GM10248 (cell line): ENCODE measurements around the gene KRT9.
"Not testable (repeated sequence)": the region's sequence is repeated elsewhere in the genome, so short reads cannot be mapped to it uniquely, and the experiment has no call there.

ENCODE experiments used
- CTCF ChIA-PET: fragments of 300-600 bp; sonication (Branson Sonifier 250); formaldehyde crosslinking; extraction: SDS; loops from one replicate; lab custom pipeline; 2021; ENCODE audit warnings: antibody characterized with exemption; lab: Yijun Ruan, JAX
- POLR2A ChIA-PET: fragments of 350-650 bp; sonication (Branson Sonifier 250); formaldehyde crosslinking; extraction: SDS; loops from one replicate; lab custom pipeline; 2020; ENCODE audit warnings: antibody characterized with exemption; lab: Yijun Ruan, JAX
- DNase-seq: peaks from one replicate; pipeline ENCODE4 v3.0.0; 2012; ENCODE audit errors: extremely low spot score
- TF ChIP-seq, protein P1 (sequence below): IDR thresholded peaks from 2 replicates; pipeline ENCODE4 v1.5.1; 2012; ENCODE audit warnings: mild to moderate bottlenecking, low read depth; ENCODE audit errors: extremely low read depth, missing control alignments, control extremely low read depth

KRT9 gene

DNA sequence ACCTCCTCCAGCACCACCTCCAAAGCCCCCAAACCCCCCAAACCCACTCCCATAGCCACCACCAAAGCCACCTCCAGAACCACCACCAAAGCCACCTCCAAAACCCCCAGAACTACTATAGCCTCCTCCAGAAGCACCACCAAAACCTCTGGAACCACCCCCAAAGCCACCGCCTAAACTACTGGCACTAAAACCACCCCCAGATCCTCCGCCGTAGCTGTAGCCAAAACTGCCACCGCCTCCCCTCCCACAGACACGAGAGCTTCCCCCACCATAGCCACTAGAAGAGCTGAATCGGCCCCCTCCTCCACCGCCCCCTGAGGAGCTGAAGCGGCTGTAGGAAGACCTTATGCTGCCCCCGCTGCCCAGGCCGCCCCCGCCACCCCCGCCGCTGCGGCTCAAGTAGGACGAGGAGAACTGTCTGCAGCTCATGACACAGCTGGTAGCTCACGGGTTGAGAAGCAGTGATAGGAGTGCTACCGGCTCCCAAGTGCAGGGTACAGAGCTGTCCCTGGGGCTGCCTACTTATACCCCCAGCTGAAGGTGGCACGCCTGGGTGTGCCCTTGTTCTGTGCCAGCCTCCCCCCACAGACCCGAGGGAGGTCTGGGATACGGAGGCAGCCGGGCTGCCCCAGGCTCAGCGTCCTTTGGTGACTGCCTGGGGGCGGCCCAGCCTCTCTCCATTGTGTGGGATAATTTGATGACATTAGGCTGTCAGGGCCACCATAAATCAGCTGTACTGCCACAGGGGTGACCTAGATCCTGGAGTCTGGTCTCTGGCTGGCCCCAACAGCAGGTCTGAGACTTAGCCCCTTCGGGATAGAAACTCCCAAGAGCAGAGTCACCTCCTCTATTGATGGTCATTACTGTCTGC is at the start of gene KRT9:
KRT9 (minus strand) TSS at position 499 of the 874 bp plus-strand sequence; CDS start at position 432, 67 bp downstream.
- ChIA-PET POLR2A (no interaction called here), CTCF (interaction anchor here (1.2 to 2.2 kb wide), 3 partner anchors 13 to 91 kb away, joined by 3 to 9 read pairs (median 7); no protein-coding TSS in a partner anchor)
- no peak for DNase-seq
- TF ChIP-seq, protein P1, sequence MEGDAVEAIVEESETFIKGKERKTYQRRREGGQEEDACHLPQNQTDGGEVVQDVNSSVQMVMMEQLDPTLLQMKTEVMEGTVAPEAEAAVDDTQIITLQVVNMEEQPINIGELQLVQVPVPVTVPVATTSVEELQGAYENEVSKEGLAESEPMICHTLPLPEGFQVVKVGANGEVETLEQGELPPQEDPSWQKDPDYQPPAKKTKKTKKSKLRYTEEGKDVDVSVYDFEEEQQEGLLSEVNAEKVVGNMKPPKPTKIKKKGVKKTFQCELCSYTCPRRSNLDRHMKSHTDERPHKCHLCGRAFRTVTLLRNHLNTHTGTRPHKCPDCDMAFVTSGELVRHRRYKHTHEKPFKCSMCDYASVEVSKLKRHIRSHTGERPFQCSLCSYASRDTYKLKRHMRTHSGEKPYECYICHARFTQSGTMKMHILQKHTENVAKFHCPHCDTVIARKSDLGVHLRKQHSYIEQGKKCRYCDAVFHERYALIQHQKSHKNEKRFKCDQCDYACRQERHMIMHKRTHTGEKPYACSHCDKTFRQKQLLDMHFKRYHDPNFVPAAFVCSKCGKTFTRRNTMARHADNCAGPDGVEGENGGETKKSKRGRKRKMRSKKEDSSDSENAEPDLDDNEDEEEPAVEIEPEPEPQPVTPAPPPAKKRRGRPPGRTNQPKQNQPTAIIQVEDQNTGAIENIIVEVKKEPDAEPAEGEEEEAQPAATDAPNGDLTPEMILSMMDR: no peak

DNA sequence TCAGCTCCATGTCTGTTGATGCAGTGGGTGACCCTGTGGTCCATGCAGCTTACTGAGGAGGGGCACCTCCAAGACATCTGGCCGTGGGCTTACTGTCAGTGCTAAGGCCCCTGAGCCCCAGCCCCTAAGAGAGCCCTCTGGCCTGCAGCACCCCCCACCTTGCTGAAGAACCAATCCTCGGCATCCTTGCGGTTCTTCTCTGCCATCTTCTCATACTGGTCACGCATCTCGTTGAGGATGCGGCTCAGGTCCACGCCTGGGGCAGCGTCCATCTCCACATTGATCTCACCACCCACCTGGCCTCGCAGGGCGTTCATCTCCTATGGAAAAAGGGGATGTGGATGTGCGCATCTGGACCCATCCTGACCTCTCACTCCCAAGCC is 49.6 kb upstream of the KRT9 start:
- CTCF ChIA-PET: interaction anchor here (1.4 kb wide), 1 partner anchor 27 kb away, joined by 6 read pairs; no protein-coding TSS in a partner anchor
- DNase-seq, POLR2A ChIA-PET: not testable (repeated sequence)

DNA sequence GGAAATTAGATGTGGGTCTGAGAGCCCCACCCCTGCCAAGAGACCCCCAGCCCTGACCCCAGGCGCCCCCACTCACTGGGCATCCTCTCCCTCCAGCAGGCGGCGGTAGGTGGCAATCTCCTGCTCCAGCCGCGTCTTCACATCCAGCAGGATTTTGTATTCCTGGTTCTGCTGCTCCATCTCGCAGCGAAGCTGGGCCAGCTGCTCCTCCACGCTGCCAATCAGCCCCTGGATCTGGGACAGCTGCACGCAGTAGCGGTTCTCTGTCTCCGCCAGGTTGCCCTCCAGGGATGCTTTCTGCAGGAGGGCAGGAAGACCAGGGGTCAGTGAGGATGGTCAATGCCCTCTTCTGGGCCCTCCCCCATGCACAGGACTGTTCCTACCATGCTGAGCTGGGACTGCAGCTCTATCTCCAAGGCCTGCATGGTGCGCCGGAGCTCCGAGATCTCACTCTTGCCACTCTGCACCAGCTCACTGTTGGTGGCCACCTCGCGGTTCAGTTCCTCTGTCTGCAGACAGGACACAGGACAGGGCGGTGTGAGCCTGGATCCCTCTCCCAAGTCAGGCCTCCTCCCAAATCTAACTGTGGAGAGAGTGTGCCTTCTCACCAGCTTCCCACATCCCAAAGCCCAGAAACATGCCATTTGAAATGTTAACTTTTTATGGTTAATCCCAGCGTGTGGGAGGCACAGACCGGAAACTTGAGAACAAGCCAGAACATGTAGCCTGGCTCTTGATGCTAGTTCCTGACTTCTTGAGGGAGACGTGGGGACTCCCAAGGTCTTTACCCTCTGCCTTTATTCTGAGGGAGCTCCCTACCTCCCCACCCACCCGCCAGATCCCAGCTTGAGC is 49.0 kb upstream of the KRT9 start:
- ChIA-PET CTCF (interaction anchor here (1.4 kb wide), 1 partner anchor 28 kb away, joined by 6 read pairs; no protein-coding TSS in a partner anchor), POLR2A (no interaction called here)
- TF ChIP-seq, protein P1: no peak
- no peak for DNase-seq

DNA sequence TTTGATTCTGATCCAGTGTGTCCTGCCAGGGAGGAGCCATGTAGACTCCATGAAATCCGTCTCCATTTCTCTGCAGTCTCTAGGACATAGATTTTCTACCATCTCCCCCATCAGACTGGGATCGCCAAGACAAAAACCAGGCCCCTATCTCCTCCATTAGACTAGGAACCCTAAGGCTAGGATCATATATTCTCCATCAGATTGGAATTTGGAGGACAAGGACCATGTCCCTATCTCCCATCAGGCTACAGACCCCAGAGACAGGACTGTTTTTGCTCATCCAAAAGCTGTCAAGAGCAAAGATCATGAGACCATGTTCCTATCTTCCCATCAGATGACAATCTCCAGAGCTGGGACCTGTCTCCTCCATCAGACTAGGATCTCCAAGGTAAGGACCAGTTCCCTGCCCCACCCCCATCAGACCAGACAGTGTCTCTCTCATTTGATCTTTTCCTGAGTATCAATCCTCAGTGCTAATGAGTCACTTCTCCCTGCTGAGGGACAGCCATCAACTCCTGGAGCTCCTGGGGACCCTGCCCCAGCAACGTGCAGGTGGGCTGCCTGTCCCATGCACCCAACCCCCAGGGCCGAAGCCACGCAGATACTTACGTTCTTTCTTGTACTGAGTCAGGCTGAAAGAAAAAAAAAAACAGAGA is 48.2 kb upstream of the KRT9 start:
- POLR2A ChIA-PET, DNase-seq: not testable (repeated sequence)
- CTCF ChIA-PET: interaction anchor here (1.4 kb wide), 1 partner anchor 28 kb away, joined by 6 read pairs; no protein-coding TSS in a partner anchor

DNA sequence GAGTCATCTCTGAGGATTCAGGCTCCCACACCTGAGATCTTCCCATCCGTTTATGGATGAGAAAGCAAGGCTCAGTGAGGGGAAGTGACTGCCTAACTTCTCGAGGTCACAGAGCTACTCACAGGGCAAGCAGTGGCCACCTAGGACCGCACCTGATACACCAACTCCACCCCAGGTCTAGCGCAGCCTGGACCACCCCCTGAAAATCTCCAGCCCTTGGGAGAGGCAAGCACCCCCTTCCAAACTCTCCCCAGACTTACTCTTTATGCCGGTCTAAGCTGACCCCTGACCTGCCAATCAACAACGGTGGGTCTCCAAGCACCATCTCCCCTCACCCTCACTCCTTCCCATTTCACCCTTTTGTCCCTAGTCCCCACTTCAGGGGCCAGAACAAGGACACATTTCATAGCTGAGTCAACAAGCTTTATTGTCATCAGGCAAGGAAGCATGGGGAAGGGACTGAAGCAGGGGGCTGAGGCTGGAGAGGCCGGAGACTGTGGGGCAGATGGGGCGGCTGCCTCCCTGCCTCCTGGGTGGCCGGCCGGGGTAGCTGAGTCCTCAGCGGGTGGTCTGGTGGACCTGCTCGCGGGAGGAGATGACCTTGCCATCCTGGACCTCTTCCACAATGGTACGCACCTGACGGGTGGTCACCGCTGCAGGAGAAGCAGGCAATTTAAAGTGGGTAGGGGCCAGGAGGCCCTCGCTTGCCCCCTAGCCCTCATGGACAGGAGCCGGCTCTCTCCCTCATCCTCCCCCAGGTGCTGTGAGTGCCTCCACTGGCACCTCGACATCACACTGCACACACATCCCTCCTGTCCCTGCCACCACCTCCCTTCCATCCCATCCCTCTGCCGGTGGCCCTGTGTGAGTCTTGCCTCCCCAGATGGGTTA is 47.4 kb upstream of the KRT9 start:
- POLR2A ChIA-PET: no interaction called here
- CTCF ChIA-PET: no interaction called here
- TF ChIP-seq, protein P1: no peak
- DNase-seq: no peak

GRCh38 chr17:41618341-41619035 is 46.6 kb upstream of the KRT9 start:
- DNase-seq: no peak
- ChIA-PET CTCF (no interaction called here), POLR2A (no interaction called here)
- TF ChIP-seq, protein P1: no peak
